Neural progenitor cell (in vitro differentiated cells): ENCODE measurements around the gene EML2. TPM values are rescaled to one million over a fixed set of nuclear protein-coding genes. Genes with fewer than 3 reads are reported as not detected.
A peak's percentile ranks its signal among the peaks of the same experiment; 100 is the strongest.

Experiments
- DNase-seq: peaks from one replicate; pipeline ENCODE4 v3.0.0-alpha.2; 2016; ENCODE audit warnings: low spot score
- H2AFZ ChIP-seq: fragments of 200-600 bp; sonication (generic); replicated peaks from 2 replicates; pipeline ENCODE4 v1.6.1; 2016; ENCODE audit warnings: antibody characterized with exemption
- H3F3A ChIP-seq: fragments of 200-600 bp; sonication (generic); 2 replicates; pipeline ENCODE4 v1.6.1; 2016; ENCODE audit warnings: antibody characterized with exemption, low read depth
- H3K27ac ChIP-seq: fragments of 200-600 bp; sonication (generic); 2 replicates; pipeline ENCODE4 v1.5.1; 2016; ENCODE audit warnings: mild to moderate bottlenecking
- H3K27me3 ChIP-seq: fragments of 200-600 bp; sonication (generic); 2 replicates; pipeline ENCODE4 v1.6.1; 2016; ENCODE audit warnings: mild to moderate bottlenecking, moderate library complexity
- H3K36me3 ChIP-seq: fragments of 200-600 bp; sonication (generic); 2 replicates; pipeline ENCODE4 v1.5.1; 2016
- H3K4me1 ChIP-seq: fragments of 200-600 bp; sonication (generic); 2 replicates; pipeline ENCODE4 v1.6.1; 2016; ENCODE audit warnings: mixed run types
- H3K4me2 ChIP-seq: fragments of 200-600 bp; sonication (generic); 2 replicates; pipeline ENCODE4 v1.6.1; 2016
- H3K4me3 ChIP-seq: fragments of 200-600 bp; sonication (generic); 2 replicates; pipeline ENCODE4 v1.5.1; 2016
- H3K79me2 ChIP-seq: fragments of 200-600 bp; sonication (generic); 2 replicates; pipeline ENCODE4 v1.6.1; 2016; ENCODE audit warnings: low read depth
- H3K9ac ChIP-seq: fragments of 200-600 bp; sonication (generic); 2 replicates; pipeline ENCODE4 v1.6.1; 2016
- H3K9me3 ChIP-seq: fragments of 200-600 bp; sonication (generic); 2 replicates; pipeline ENCODE4 v1.5.1; 2016; ENCODE audit warnings: low read depth
- H4K20me1 ChIP-seq: fragments of 200-600 bp; sonication (generic); 2 replicates; pipeline ENCODE4 v1.6.1; 2016; ENCODE audit warnings: low read depth
- H3K27ac Mint-ChIP-seq: 3 replicates; pipeline ENCODE4 v1.8.0; 2021; ENCODE audit warnings: mixed read lengths
- H3K27me3 Mint-ChIP-seq: 2 replicates; pipeline ENCODE4 v1.8.0; 2022; ENCODE audit warnings: low read depth, mild to moderate bottlenecking, inconsistent platforms, moderate library complexity, mixed read lengths; ENCODE audit not compliant: insufficient read depth
- H3K36me3 Mint-ChIP-seq: 3 replicates; pipeline ENCODE4 v1.8.0; 2021; ENCODE audit warnings: mixed read lengths
- H3K4me1 Mint-ChIP-seq: 3 replicates; pipeline ENCODE4 v1.8.0; 2021; ENCODE audit warnings: mixed read lengths
- H3K4me3 Mint-ChIP-seq: 3 replicates; pipeline ENCODE4 v1.8.0; 2021; ENCODE audit warnings: mild to moderate bottlenecking, moderate library complexity, mixed read lengths
- H3K9me3 Mint-ChIP-seq: 3 replicates; pipeline ENCODE4 v1.8.0; 2020; ENCODE audit warnings: mixed read lengths
- CTCF ChIP-seq: fragments of 200-600 bp; sonication (generic); IDR thresholded peaks from 2 replicates; pipeline ENCODE4 v1.5.1; 2017; ENCODE audit warnings: antibody characterized with exemption, mild to moderate bottlenecking
- EZH2 ChIP-seq: fragments of 200-600 bp; sonication (generic); IDR thresholded peaks from 2 replicates; pipeline ENCODE4 v1.6.1; 2017; ENCODE audit warnings: antibody characterized with exemption, mild to moderate bottlenecking, moderate library complexity
- EZH2phosphoT487 ChIP-seq: fragments of 200-600 bp; sonication (generic); IDR thresholded peaks from 2 replicates; pipeline ENCODE4 v1.6.1; 2017; ENCODE audit warnings: antibody characterized with exemption
- total RNA-seq: library from RNA; depleted of rRNA; stranded (reverse); fragments of >200 nt; gene quantifications from 2 replicates; pipeline ENCODE4 v1.2.3, GENCODE V29; 2015; ENCODE audit warnings: low replicate concordance

Gene EML2
- total RNA-seq, 1 donor from 2014 or later, result 15.9 TPM

- peak within 1 kb of the TSS; percentile 49 for H3K4me2 ChIP-seq
- DNase-seq, result peak; percentile 81
- H3K4me1 ChIP-seq, result no peaks in the 10 kb centered on the region
- no peaks in the 10 kb centered on the region for H3K36me3 ChIP-seq
- H3K27me3 Mint-ChIP-seq, result peaks cover 56% of the 10 kb centered on the region
- no peaks in the 10 kb centered on the region for H3K9me3 ChIP-seq
- peaks cover 71% of the 10 kb centered on the region for H3K27me3 ChIP-seq
- H3K9me3 Mint-ChIP-seq, result no peaks in the 10 kb centered on the region
- no peaks in the 10 kb centered on the region for H4K20me1 ChIP-seq
- H3F3A ChIP-seq, result no peaks in the 10 kb centered on the region
- H3K4me1 Mint-ChIP-seq, result peaks cover 30% of the 10 kb centered on the region
- no peak within 1 kb of the TSS for H3K27ac ChIP-seq
- no peak within 1 kb of the TSS for H3K9ac ChIP-seq
- H2AFZ ChIP-seq, result no peak within 1 kb of the TSS
- TF ChIP-seq EZH2 (no peak), EZH2phosphoT487 (peak; percentile 72)
- H3K4me3 ChIP-seq, result peak within 1 kb of the TSS; percentile 11
- no peak within 1 kb of the TSS for H3K27ac Mint-ChIP-seq
- H3K36me3 Mint-ChIP-seq, result no peaks in the 10 kb centered on the region
- H3K79me2 ChIP-seq, result no peaks in the 10 kb centered on the region
- peak within 1 kb of the TSS; percentile 33 for H3K4me3 Mint-ChIP-seq
Measured at GRCh38 chr19:45601524-45602374, 37.4 kb downstream of the EML2 start, which contains the start of gene GPR4. TSS of gene GPR4 (minus strand) at chr19:45602212. CDS start at chr19:45591866, 10,346 bp downstream.

GRCh38 chr19:45601115-45601514 is 38.1 kb downstream of the EML2 start:
- Mint-ChIP-seq H3K27ac (no peak overlapping the region), H3K36me3 (no peaks in the 10 kb centered on the region), H3K4me3 (no peak overlapping the region), H3K27me3 (peaks cover 62% of the 10 kb centered on the region), H3K9me3 (no peaks in the 10 kb centered on the region), H3K4me1 (peaks cover 29% of the 10 kb centered on the region)
- Histone ChIP-seq H3K79me2 (no peaks in the 10 kb centered on the region), H3K9ac (no peak overlapping the region), H3K27ac (no peak overlapping the region), H2AFZ (no peak overlapping the region), H3K27me3 (peaks cover 78% of the 10 kb centered on the region), H3K4me3 (no peak overlapping the region), H4K20me1 (no peaks in the 10 kb centered on the region), H3K4me2 (no peak overlapping the region), H3K9me3 (no peaks in the 10 kb centered on the region), H3K36me3 (no peaks in the 10 kb centered on the region), H3K4me1 (no peaks in the 10 kb centered on the region), H3F3A (no peaks in the 10 kb centered on the region)
- TF ChIP-seq EZH2phosphoT487, result no peak
- TF ChIP-seq EZH2, result no peak
- TF ChIP-seq CTCF, result no peak
- DNase-seq, result no peak

DNA sequence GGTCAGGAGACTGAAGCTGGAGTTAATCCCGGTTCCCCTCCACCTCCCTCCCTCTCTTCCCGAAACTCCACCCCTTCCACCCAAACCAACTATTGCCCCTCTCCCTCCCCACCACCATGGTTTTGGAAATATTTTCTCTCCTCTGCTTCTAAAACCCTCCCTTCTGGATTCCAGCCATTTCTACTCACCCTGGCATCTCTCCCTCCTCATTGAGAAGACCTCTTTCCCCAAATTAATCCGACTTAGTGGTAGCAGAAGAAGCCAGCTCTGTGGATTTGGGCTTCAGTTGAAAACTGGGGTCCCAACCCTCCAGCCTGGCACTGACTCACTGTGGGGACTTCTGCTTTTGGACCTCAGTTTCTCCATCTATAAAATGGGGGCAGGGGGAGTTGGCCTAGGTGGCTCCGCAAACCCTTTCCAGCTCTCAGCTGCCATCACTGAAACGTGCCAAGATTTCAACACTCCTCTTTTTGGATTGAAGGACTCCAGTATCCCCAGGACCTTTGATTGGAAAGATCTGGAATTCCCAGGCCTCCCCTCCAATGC is 38.8 kb downstream of the EML2 start:
- Histone ChIP-seq H3K27ac (no peak overlapping the region), H3K4me2 (no peak overlapping the region), H3F3A (no peaks in the 10 kb centered on the region), H4K20me1 (no peaks in the 10 kb centered on the region), H3K4me1 (no peaks in the 10 kb centered on the region), H3K79me2 (no peaks in the 10 kb centered on the region), H3K4me3 (no peak overlapping the region), H3K9ac (no peak overlapping the region), H3K36me3 (no peaks in the 10 kb centered on the region), H3K9me3 (no peaks in the 10 kb centered on the region), H3K27me3 (peaks cover 85% of the 10 kb centered on the region), H2AFZ (no peak overlapping the region)
- H3K4me3 Mint-ChIP-seq, result peak overlapping the region; percentile 24
- H3K9me3 Mint-ChIP-seq, result no peaks in the 10 kb centered on the region
- peaks cover 29% of the 10 kb centered on the region for H3K4me1 Mint-ChIP-seq
- TF ChIP-seq EZH2 (no peak), EZH2phosphoT487 (no peak), CTCF (no peak)
- H3K27me3 Mint-ChIP-seq, result peaks cover 68% of the 10 kb centered on the region
- no peak overlapping the region for H3K27ac Mint-ChIP-seq
- H3K36me3 Mint-ChIP-seq, result no peaks in the 10 kb centered on the region
- DNase-seq, result no peak

DNA sequence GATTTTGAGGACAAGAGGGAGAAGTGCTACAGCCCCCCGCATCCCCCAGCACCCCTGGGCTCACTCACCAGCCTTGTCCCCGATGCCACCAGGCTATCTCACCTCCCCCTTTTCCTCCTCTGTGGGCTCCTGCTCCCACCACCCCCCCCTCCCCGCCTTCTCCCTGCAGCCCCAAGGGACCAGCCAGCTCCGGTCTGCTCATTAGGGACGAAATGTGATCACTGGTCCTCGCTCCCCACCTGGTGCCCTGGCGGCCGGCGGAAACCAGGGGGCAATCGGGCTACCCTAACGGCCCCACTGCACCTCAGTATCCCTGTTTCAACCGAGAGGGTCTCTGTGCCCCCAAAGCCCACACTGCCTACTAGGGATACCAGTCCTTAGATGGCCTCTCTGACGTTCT is 39.9 kb downstream of the EML2 start:
- Histone ChIP-seq H3K4me3 (no peak overlapping the region), H3K4me2 (no peak overlapping the region), H4K20me1 (no peaks in the 10 kb centered on the region), H3K27ac (no peak overlapping the region), H2AFZ (no peak overlapping the region), H3K9me3 (no peaks in the 10 kb centered on the region), H3F3A (no peaks in the 10 kb centered on the region), H3K36me3 (no peaks in the 10 kb centered on the region), H3K4me1 (no peaks in the 10 kb centered on the region), H3K79me2 (no peaks in the 10 kb centered on the region), H3K9ac (no peak overlapping the region), H3K27me3 (peaks cover 87% of the 10 kb centered on the region)
- H3K36me3 Mint-ChIP-seq, result no peaks in the 10 kb centered on the region
- peak; percentile 34 for DNase-seq
- peaks cover 29% of the 10 kb centered on the region for H3K4me1 Mint-ChIP-seq
- H3K4me3 Mint-ChIP-seq, result no peak overlapping the region
- H3K9me3 Mint-ChIP-seq, result no peaks in the 10 kb centered on the region
- H3K27me3 Mint-ChIP-seq, result peaks cover 73% of the 10 kb centered on the region
- H3K27ac Mint-ChIP-seq, result no peak overlapping the region
- TF ChIP-seq EZH2phosphoT487 (no peak), EZH2 (no peak), CTCF (no peak)
